Superior temporal gyrus (tissue), 1 donor: Measurements from ENCODE around the gene RAD51B.

Experiments used
- DNase-seq: peaks from one replicate; pipeline ENCODE4 v3.0.0-alpha.2; 2016; ENCODE audit errors: extremely low spot score

RAD51B gene

GRCh38 chr14:68740788-68741476, 921.4 kb downstream of the RAD51B start:
- no peak for DNase-seq

GRCh38 chr14:68741477-68741791, 921.9 kb downstream of the RAD51B start:
- no peak for DNase-seq

- no peak for DNase-seq
Observed at GRCh38 chr14:68741839-68742470, 922.4 kb downstream of the RAD51B start.

- DNase-seq: no peak
Observed at GRCh38 chr14:68744613-68745012, 925.0 kb downstream of the RAD51B start.

- DNase-seq: no peak
Observed at GRCh38 chr14:68747393-68747792, 927.8 kb downstream of the RAD51B start.

GRCh38 chr14:68748260-68748659, 928.7 kb downstream of the RAD51B start:
- DNase-seq: no peak

- no peak for DNase-seq
Observed at GRCh38 chr14:68748691-68749090, 929.1 kb downstream of the RAD51B start.

- DNase-seq: no peak
Observed at GRCh38 chr14:68749487-68750475, 930.2 kb downstream of the RAD51B start.

GRCh38 chr14:68752271-68753006, 932.9 kb downstream of the RAD51B start:
- no peak for DNase-seq

GRCh38 chr14:68753690-68754089, 934.1 kb downstream of the RAD51B start:
- DNase-seq: no peak

- DNase-seq: no peak
Observed at GRCh38 chr14:68755016-68755353, 935.4 kb downstream of the RAD51B start.

GRCh38 chr14:68756000-68756481, 936.5 kb downstream of the RAD51B start:
- no peak for DNase-seq

- DNase-seq: no peak
Observed at GRCh38 chr14:68756734-68757133, 937.2 kb downstream of the RAD51B start.

GRCh38 chr14:68757618-68758081, 938.1 kb downstream of the RAD51B start:
- DNase-seq: no peak

GRCh38 chr14:68758301-68758700, 938.7 kb downstream of the RAD51B start:
- no peak for DNase-seq

GRCh38 chr14:68759017-68759560, 939.5 kb downstream of the RAD51B start:
- DNase-seq: no peak

GRCh38 chr14:68759937-68760336, 940.4 kb downstream of the RAD51B start:
- DNase-seq: no peak

- no peak for DNase-seq
Observed at GRCh38 chr14:68760761-68761160, 941.2 kb downstream of the RAD51B start.

GRCh38 chr14:68761391-68761790, 941.8 kb downstream of the RAD51B start:
- no peak for DNase-seq

GRCh38 chr14:68762953-68763764, 943.6 kb downstream of the RAD51B start:
- DNase-seq: no peak
